Measurements from ENCODE around the gene DNAAF8. TPM values are rescaled to one million over a fixed set of nuclear protein-coding genes. Genes with fewer than 3 reads are reported as not detected.

DNAAF8 gene
- polyA plus RNA-seq, 1 experiment: 0.89 TPM

GRCh38 chr16:4767872-4768548 lies 33.7 kb downstream of the DNAAF8 start:
- no peak for DNase-seq (ENCODE audit: low read depth, low spot score)
- no peak for TF ChIP-seq CTCF (IDR thresholded peaks at IDR 0.05; ENCODE audit: low read depth, low read length)
- Histone ChIP-seq H3K27ac (ENCODE audit: low read depth, low read length) (peak overlapping the region; percentile 61), H3K9me3 (ENCODE audit: control insufficient read depth, insufficient read depth, low read length) (no peaks in the 10 kb centered on the region; the same call in 1 of the 2 replicates), H3K27me3 (ENCODE audit: control insufficient read depth, insufficient read depth, low read length) (no peaks in the 10 kb centered on the region), H3K4me3 (ENCODE audit: low read depth, low read length) (peak overlapping the region; percentile 63)
- CTCF ChIA-PET: interaction anchor here (0.8 to 4.4 kb wide), 2 partner anchors 144 to 188 kb away, joined by 3 to 13 read pairs; partner anchors contain the start of gene MGRN1
- POLR2A ChIA-PET: interaction anchor here (0.6 to 1.5 kb wide), 2 partner anchors 34 to 189 kb away, joined by 3 to 11 read pairs; partner anchors contain the start of genes ANKS3 and DNAAF8

GRCh38 chr16:4768549-4769305 lies 34.4 kb downstream of the DNAAF8 start:
- no peaks in the 10 kb centered on the region; the same call in 1 of the 2 replicates for H3K9me3 ChIP-seq (ENCODE audit: control insufficient read depth, insufficient read depth, low read length)
- DNase-seq (ENCODE audit: low read depth, low spot score): peak; percentile 81
- no peaks in the 10 kb centered on the region for H3K27me3 ChIP-seq (ENCODE audit: control insufficient read depth, insufficient read depth, low read length)
- ChIA-PET CTCF (interaction anchor here (0.8 to 4.4 kb wide), 2 partner anchors 145 to 187 kb away, joined by 3 to 13 read pairs; partner anchors contain the start of gene MGRN1), POLR2A (interaction anchor here (0.6 to 1.5 kb wide), 4 partner anchors 14 to 188 kb away, joined by 3 to 11 read pairs (median 3); partner anchors contain the start of genes ANKS3 and DNAAF8)
- peak overlapping the region; percentile 70 for H3K4me3 ChIP-seq (ENCODE audit: low read depth, low read length)
- peak overlapping the region; percentile 61 for H3K27ac ChIP-seq (ENCODE audit: low read depth, low read length)
- no peak for TF ChIP-seq CTCF (IDR thresholded peaks at IDR 0.05; ENCODE audit: low read depth, low read length)

GRCh38 chr16:4769306-4769638 lies 34.9 kb downstream of the DNAAF8 start:
- TF ChIP-seq CTCF (IDR thresholded peaks at IDR 0.05; ENCODE audit: low read depth, low read length): no peak
- ChIA-PET CTCF (no interaction called here), POLR2A (interaction anchor here (0.7 to 1.5 kb wide), 2 partner anchors 13 to 35 kb away, joined by 3 to 11 read pairs; partner anchors contain the start of genes ANKS3 and DNAAF8)
- Histone ChIP-seq H3K4me3 (ENCODE audit: low read depth, low read length) (no peak overlapping the region; the same call in 1 of the 2 replicates), H3K27me3 (ENCODE audit: control insufficient read depth, insufficient read depth, low read length) (no peaks in the 10 kb centered on the region), H3K9me3 (ENCODE audit: control insufficient read depth, insufficient read depth, low read length) (no peaks in the 10 kb centered on the region; the same call in 1 of the 2 replicates), H3K27ac (ENCODE audit: low read depth, low read length) (no peak overlapping the region)
- no peak for DNase-seq (ENCODE audit: low read depth, low spot score)

GRCh38 chr16:4771646-4772045 lies 37.3 kb downstream of the DNAAF8 start:
- ChIA-PET CTCF (no interaction called here), POLR2A (no interaction called here)
- no peak for DNase-seq (ENCODE audit: low read depth, low spot score)
- Histone ChIP-seq H3K27ac (ENCODE audit: low read depth, low read length) (no peak overlapping the region), H3K27me3 (ENCODE audit: control insufficient read depth, insufficient read depth, low read length) (no peaks in the 10 kb centered on the region), H3K9me3 (ENCODE audit: control insufficient read depth, insufficient read depth, low read length) (no peaks in the 10 kb centered on the region; the same call in 1 of the 2 replicates), H3K4me3 (ENCODE audit: low read depth, low read length) (no peak overlapping the region)
- TF ChIP-seq CTCF (IDR thresholded peaks at IDR 0.05; ENCODE audit: low read depth, low read length): no peak

Data from AG04450 (cell line).